IMR-90 (cell line): Measurements from ENCODE around the gene SRPK3. TPM values are rescaled to one million over a fixed set of nuclear protein-coding genes. Genes with fewer than 3 reads are reported as not detected.

ENCODE experiments used
- ATAC-seq: fragments of 200-7000 bp; cut with Tn5 transposase; 2 replicates; pipeline ENCODE4 v1.9.1; 2020; ENCODE audit warnings: low read depth, mild to moderate bottlenecking, moderate library complexity
- BruUV-seq: library from RNA; stranded (reverse); fragments of 400-500 nt; replicated peaks from 2 replicates; lab custom pipeline; 2021; lab: Mats Ljungman, UMichigan
- CTCF ChIA-PET: fragments of 300-600 bp; formaldehyde crosslinking; extraction: SDS; loops from one replicate; lab custom pipeline; 2021; ENCODE audit warnings: antibody characterized with exemption; lab: Yijun Ruan, JAX
- POLR2A ChIA-PET: fragments of 300-600 bp; sonication (Branson Sonifier 250); formaldehyde crosslinking; loops from one replicate; lab custom pipeline; 2022; ENCODE audit warnings: antibody characterized with exemption; ENCODE audit not compliant: unreplicated experiment; lab: Charles Lee
- DNase-seq: peaks from one replicate; pipeline ENCODE4 v3.0.0; 2013
- H2AFZ ChIP-seq: replicated peaks from 2 replicates; pipeline ENCODE3; 2013; ENCODE audit warnings: low read length, mild to moderate bottlenecking; ENCODE audit not compliant: poor library complexity
- H2AK5ac ChIP-seq: 2 replicates; pipeline ENCODE4 v1.6.1; 2013; ENCODE audit warnings: low read depth, low read length, inconsistent platforms
- H2AK9ac ChIP-seq: replicated peaks from 2 replicates; pipeline ENCODE3; 2013; ENCODE audit warnings: mild to moderate bottlenecking, low read depth, low read length, moderate library complexity; ENCODE audit not compliant: poor library complexity
- H2BK120ac ChIP-seq: 2 replicates; pipeline ENCODE4 v1.6.1; 2013; ENCODE audit warnings: low read depth, low read length, inconsistent platforms
- H2BK15ac ChIP-seq: 3 replicates; pipeline ENCODE4 v1.6.1; 2013; ENCODE audit warnings: low read depth, low read length, inconsistent platforms
- H2BK20ac ChIP-seq: 2 replicates; pipeline ENCODE4 v1.6.1; 2013; ENCODE audit warnings: low read depth, mild to moderate bottlenecking, inconsistent platforms, low read length, moderate library complexity
- H2BK5ac ChIP-seq: 2 replicates; pipeline ENCODE4 v1.6.1; 2013; ENCODE audit warnings: mild to moderate bottlenecking, low read depth, low read length, inconsistent platforms; ENCODE audit not compliant: poor library complexity, severe bottlenecking
- H3K14ac ChIP-seq: replicated peaks from 2 replicates; pipeline ENCODE4 v1.6.1; 2013; ENCODE audit warnings: low read depth, low read length, inconsistent platforms
- H3K18ac ChIP-seq: 2 replicates; pipeline ENCODE4 v1.6.1; 2013; ENCODE audit warnings: low read depth, low read length, control low read depth
- H3K23ac ChIP-seq: 2 replicates; pipeline ENCODE4 v1.6.1; 2013; ENCODE audit warnings: low read depth, low read length, inconsistent platforms
- H3K27ac ChIP-seq: 2 replicates; pipeline ENCODE4 v1.5.1; 2013; ENCODE audit warnings: mild to moderate bottlenecking, control low read depth, low read length; ENCODE audit not compliant: insufficient read depth
- H3K27me3 ChIP-seq: 2 replicates; pipeline ENCODE4 v1.6.1; 2013; ENCODE audit warnings: low read length; ENCODE audit not compliant: control insufficient read depth, insufficient read depth
- H3K36me3 ChIP-seq: 2 replicates; pipeline ENCODE4 v1.6.1; 2013; ENCODE audit warnings: low read length, mixed read lengths; ENCODE audit not compliant: control insufficient read depth, insufficient read depth
- H3K4ac ChIP-seq: 2 replicates; pipeline ENCODE4 v1.6.1; 2013; ENCODE audit warnings: low read depth, low read length, inconsistent platforms
- H3K4me1 ChIP-seq: 2 replicates; pipeline ENCODE4 v1.6.1; 2013; ENCODE audit warnings: low read length, mixed read lengths; ENCODE audit not compliant: control insufficient read depth, insufficient read depth
- H3K4me2 ChIP-seq: 2 replicates; pipeline ENCODE4 v1.6.1; 2013; ENCODE audit warnings: low read depth, mild to moderate bottlenecking, control low read depth, low read length, moderate library complexity
- H3K4me3 ChIP-seq: 2 replicates; pipeline ENCODE4 v1.5.1; 2013; ENCODE audit warnings: low read depth, mild to moderate bottlenecking, control low read depth, low read length, moderate library complexity; ENCODE audit not compliant: insufficient read depth
- H3K56ac ChIP-seq: 2 replicates; pipeline ENCODE4 v1.6.1; 2013; ENCODE audit warnings: low read length, inconsistent platforms; ENCODE audit not compliant: insufficient read depth; ENCODE audit errors: extremely low read depth
- H3K79me1 ChIP-seq, 2 experiments: 2 replicates each; pipeline ENCODE4 v1.6.1; 2013; ENCODE audit warnings: low read length in 2 of 2, inconsistent platforms in 1 of 2, low read depth in 1 of 2
- H3K9ac ChIP-seq: 2 replicates; pipeline ENCODE4 v1.6.1; 2013; ENCODE audit warnings: low read depth, low read length, control low read depth
- H3K9me1 ChIP-seq: 2 replicates; pipeline ENCODE4 v1.6.1; 2013; ENCODE audit warnings: low read length, inconsistent platforms; ENCODE audit not compliant: insufficient read depth
- H3K9me3 ChIP-seq: 2 replicates; pipeline ENCODE4 v1.6.1; 2013; ENCODE audit warnings: low read length; ENCODE audit not compliant: control insufficient read depth, insufficient read depth
- H4K20me1 ChIP-seq: 2 replicates; pipeline ENCODE4 v1.6.1; 2013; ENCODE audit warnings: low read length, inconsistent platforms; ENCODE audit not compliant: insufficient read depth
- H4K5ac ChIP-seq: 2 replicates; pipeline ENCODE4 v1.6.1; 2013; ENCODE audit warnings: mild to moderate bottlenecking, low read depth, low read length, control low read depth
- H4K8ac ChIP-seq, 2 experiments: 2 replicates each; pipeline ENCODE4 v1.6.1; 2013; ENCODE audit warnings: low read depth in 2 of 2, low read length in 2 of 2, control low read depth in 1 of 2, inconsistent platforms in 1 of 2
- H4K91ac ChIP-seq: 2 replicates; pipeline ENCODE4 v1.6.1; 2013; ENCODE audit warnings: low read depth, low read length, inconsistent platforms; ENCODE audit not compliant: insufficient read depth
- BHLHE40 ChIP-seq: fragments of 150-350 bp; IDR thresholded peaks from 2 replicates; pipeline ENCODE4 v1.6.1; 2016; ENCODE audit warnings: mild to moderate bottlenecking, low read depth, low read length
- CEBPB ChIP-seq: IDR thresholded peaks from 2 replicates; pipeline ENCODE4 v1.6.1; 2012; ENCODE audit warnings: low read depth, low read length, improper control_type of control experiment
- CHD1 ChIP-seq: IDR thresholded peaks from 2 replicates; pipeline ENCODE4 v1.6.1; 2012; ENCODE audit warnings: low read depth, low read length, improper control_type of control experiment
- CTCF ChIP-seq: conservative IDR thresholded peaks from 2 replicates; pipeline ENCODE4 v1.5.1; 2012; ENCODE audit warnings: mild to moderate bottlenecking, low read depth, low read length, improper control_type of control experiment
- FOS ChIP-seq: fragments of 150-350 bp; IDR thresholded peaks from 2 replicates; pipeline ENCODE4 v1.6.1; 2016; ENCODE audit warnings: low read depth, low read length
- MAFK ChIP-seq: IDR thresholded peaks from 2 replicates; pipeline ENCODE4 v1.6.1; 2012; ENCODE audit warnings: low read depth, low read length, improper control_type of control experiment
- MAZ ChIP-seq: IDR thresholded peaks from 2 replicates; pipeline ENCODE4 v1.6.1; 2012; ENCODE audit warnings: low read depth, mild to moderate bottlenecking, low read length, improper control_type of control experiment, moderate library complexity, borderline replicate concordance
- MXI1 ChIP-seq: IDR thresholded peaks from 2 replicates; pipeline ENCODE4 v1.6.1; 2012; ENCODE audit warnings: low read depth, mild to moderate bottlenecking, low read length, moderate library complexity, borderline replicate concordance
- NFE2L2 ChIP-seq: fragments of 150-350 bp; IDR thresholded peaks from 2 replicates; pipeline ENCODE4 v1.6.1; 2016; ENCODE audit warnings: low read depth, mild to moderate bottlenecking, low read length
- POLR2A ChIP-seq: IDR thresholded peaks from 2 replicates; pipeline ENCODE4 v1.6.1; 2012; ENCODE audit warnings: mild to moderate bottlenecking, low read depth, low read length
- RAD21 ChIP-seq: IDR thresholded peaks from 2 replicates; pipeline ENCODE4 v1.6.1; 2012; ENCODE audit warnings: low read length, improper control_type of control experiment
- RCOR1 ChIP-seq: IDR thresholded peaks from 2 replicates; pipeline ENCODE4 v1.6.1; 2012; ENCODE audit warnings: mild to moderate bottlenecking, low read length, improper control_type of control experiment; ENCODE audit not compliant: insufficient replicate concordance
- RFX5 ChIP-seq: IDR thresholded peaks from 2 replicates; pipeline ENCODE4 v1.8.0; 2012; ENCODE audit warnings: low read depth, mild to moderate bottlenecking, low read length, moderate library complexity
- SMC3 ChIP-seq: fragments of 150-350 bp; IDR thresholded peaks from 2 replicates; pipeline ENCODE4 v1.6.1; 2016; ENCODE audit warnings: low read depth, mild to moderate bottlenecking, antibody characterized with exemption, low read length, moderate library complexity
- USF2 ChIP-seq: fragments of 150-350 bp; IDR thresholded peaks from 2 replicates; pipeline ENCODE4 v1.6.1; 2017; ENCODE audit warnings: mild to moderate bottlenecking, antibody characterized with exemption, low read length, low read depth
- WGBS, 2 experiments: methylation state at CpG; one replicate each; pipeline versions ENCODE4 v1.1.5 to v1.1.7; 2013; ENCODE audit warnings: missing lambda C conversion rate in 2 of 2; ENCODE audit not compliant: insufficient read length in 1 of 2; ENCODE audit errors: extremely low coverage in 2 of 2; 5-methylcytosine and 5-hydroxymethylcytosine counted together
- dilution Hi-C: fragments of 300-500 bp; cut with HindIII; formaldehyde crosslinking; loops from one replicate; pipeline ENCODE4 v1.14.3; 2018; ENCODE audit warnings: low sequenced_read_pairs; ENCODE audit not compliant: unreplicated experiment
- in situ Hi-C: fragments of 300-500 bp; cut with MboI; formaldehyde crosslinking; loops from 3 replicates; pipeline ENCODE4 v1.14.3; 2019; ENCODE audit warnings: low sequenced_read_pairs, inconsistent platforms, mixed read lengths
- intact Hi-C: fragments of 100-400 bp; cut with micrococcal nuclease; formaldehyde crosslinking; loops from 2 replicates; pipeline ENCODE4 v1.10.0; 2022
- polyA plus RNA-seq, 3 experiments: library from polyadenylated mRNA; depleted of rRNA; stranded (reverse); fragments of >200 nt; gene quantifications; 2 replicates each; pipeline ENCODE4 v1.2.3, GENCODE V29; 2012; ENCODE audit warnings: low replicate concordance in 1 of 3
- total RNA-seq: library from RNA; depleted of rRNA; stranded (reverse); fragments of >200 nt; gene quantifications from 2 replicates; pipeline ENCODE4 v1.2.3, GENCODE V29; 2012
- TF ChIP-seq, protein P1 (sequence below): fragments of 150-350 bp; IDR thresholded peaks from 2 replicates; pipeline ENCODE4 v1.6.1; 2016; ENCODE audit warnings: low read depth, mild to moderate bottlenecking, low read length, moderate library complexity, borderline replicate concordance

Gene SRPK3
- total and polyA plus RNA-seq, 2 of the 4 experiments (the other 2 are of a cell fraction), result 0.36 to 0.70 TPM

- Histone ChIP-seq H3K4me2 (no peak overlapping the region), H2BK120ac (no peak overlapping the region), H2BK15ac (no peak overlapping the region), H3K4ac (no peak overlapping the region), H3K9ac (no peak overlapping the region), H2AFZ (no peak overlapping the region), H3K27ac (no peak overlapping the region), H3K79me1 (no peaks in the 10 kb centered on the region), H3K4me3 (no peak overlapping the region), H3K56ac (no peak overlapping the region), H2BK5ac (no peak overlapping the region), H2AK9ac (no peak overlapping the region), H2BK20ac (no peak overlapping the region), H3K9me1 (no peaks in the 10 kb centered on the region), H4K5ac (no peak overlapping the region), H3K4me1 (no peaks in the 10 kb centered on the region), H2AK5ac (no peak overlapping the region), H3K14ac (no peak overlapping the region), H3K27me3 (peaks cover 20% of the 10 kb centered on the region), H3K9me3 (peaks cover 9% of the 10 kb centered on the region), H4K91ac (no peak overlapping the region), H3K36me3 (no peaks in the 10 kb centered on the region), H3K18ac (no peak overlapping the region), H4K20me1 (no peaks in the 10 kb centered on the region), H3K23ac (no peak overlapping the region), H4K8ac (no peak overlapping the region)
- in situ Hi-C loops (no loop called here), dilution Hi-C loops (no loop called here), intact Hi-C loops (no loop called here)
- CTCF ChIA-PET, result no interaction called here
- ATAC-seq (no peak), DNase-seq (no peak)
- 61% methylated on average over 12 of the region's 19 CpGs; no CpG with 5 or more reads in 1 of the 2 experiments for WGBS, 2 experiments
- POLR2A ChIA-PET, result no interaction called here
- TF ChIP-seq FOS (no peak), SMC3 (no peak), MAZ (no peak), CHD1 (no peak), RFX5 (no peak), CTCF (no peak), USF2 (no peak), MAFK (no peak), NFE2L2 (no peak), CEBPB (no peak), RAD21 (no peak), BHLHE40 (no peak), RCOR1 (no peak), MXI1 (no peak), POLR2A (no peak)
- TF ChIP-seq, protein P1, sequence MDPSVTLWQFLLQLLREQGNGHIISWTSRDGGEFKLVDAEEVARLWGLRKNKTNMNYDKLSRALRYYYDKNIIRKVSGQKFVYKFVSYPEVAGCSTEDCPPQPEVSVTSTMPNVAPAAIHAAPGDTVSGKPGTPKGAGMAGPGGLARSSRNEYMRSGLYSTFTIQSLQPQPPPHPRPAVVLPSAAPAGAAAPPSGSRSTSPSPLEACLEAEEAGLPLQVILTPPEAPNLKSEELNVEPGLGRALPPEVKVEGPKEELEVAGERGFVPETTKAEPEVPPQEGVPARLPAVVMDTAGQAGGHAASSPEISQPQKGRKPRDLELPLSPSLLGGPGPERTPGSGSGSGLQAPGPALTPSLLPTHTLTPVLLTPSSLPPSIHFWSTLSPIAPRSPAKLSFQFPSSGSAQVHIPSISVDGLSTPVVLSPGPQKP, result no peak
- no TSS peak for BruUV-seq
Measured at GRCh38 chrX:153814591-153815315, 33.9 kb downstream of the SRPK3 start.
